Transverse colon (tissue), 4 donors: ENCODE measurements around the gene CKMT2.

ENCODE experiments used
- CTCF ChIP-seq, 5 experiments: fragments of 200-600 bp in 3 of 5; fragments of 450-650 bp in 2 of 5; sonication (generic) in 3 of 5; IDR thresholded peaks; 1 replicate in 2 of 5; 2 replicates in 3 of 5; pipeline ENCODE4 v1.5.1; 2016 to 2017; ENCODE audit warnings: antibody characterized with exemption in 5 of 5, inconsistent platforms in 3 of 5, mild to moderate bottlenecking in 2 of 5, moderate library complexity in 1 of 5
- POLR2AphosphoS5 ChIP-seq, 3 donors: sonication (generic); formaldehyde crosslinking; IDR thresholded peaks; one replicate each; pipeline ENCODE4 v1.6.1; 2016; ENCODE audit warnings: antibody characterized with exemption in 3 of 3

- TF ChIP-seq POLR2AphosphoS5 (IDR thresholded peaks at IDR 0.05), result no peak
- no peak for TF ChIP-seq CTCF (IDR thresholded peaks at IDR 0.05)
These were observed 82.2 kb downstream of the CKMT2 start for GRCh38 chr5:81315336-81315735.
